OCI-LY3 (cell line): ENCODE results near the gene MLF2.
"Not testable (repeated sequence)": the region's sequence is repeated elsewhere in the genome, so short reads cannot be mapped to it uniquely, and the experiment has no call there.

ENCODE experiments used
- H2AFZ ChIP-seq: fragments of 200-600, 300-600 bp; shearing (Covaris generic); 2 replicates; pipeline ENCODE4 v1.6.0; 2014; ENCODE audit warnings: antibody characterized with exemption, low read depth, low read length
- H3K27ac ChIP-seq: fragments of 200-600, 300-600 bp; sonication (generic); 2 replicates; pipeline ENCODE4 v1.5.1; 2014; ENCODE audit warnings: mild to moderate bottlenecking, low read length, moderate library complexity, mixed read lengths
- H3K27me3 ChIP-seq: fragments of 200-600, 300-600 bp; sonication (generic); 2 replicates; pipeline ENCODE4 v1.6.1; 2014; ENCODE audit warnings: low read depth, low read length, mixed read lengths
- H3K36me3 ChIP-seq: fragments of 200-600, 300-600 bp; sonication (generic); replicated peaks from 2 replicates; pipeline ENCODE3; 2014; ENCODE audit warnings: low read depth, low read length, mixed read lengths
- H3K4me1 ChIP-seq: fragments of 300-600, 200-600 bp; sonication (generic); 2 replicates; pipeline ENCODE4 v1.6.1; 2014; ENCODE audit warnings: low read length, mixed read lengths
- H3K4me2 ChIP-seq: fragments of 200-600, 300-600 bp; sonication (generic); 2 replicates; pipeline ENCODE4 v1.6.1; 2014; ENCODE audit warnings: low read length, mixed read lengths
- H3K4me3 ChIP-seq: fragments of 300-600, 200-600 bp; sonication (generic); 2 replicates; pipeline ENCODE4 v1.5.1; 2014; ENCODE audit warnings: antibody characterized with exemption, mild to moderate bottlenecking, low read length, moderate library complexity
- H3K79me2 ChIP-seq: fragments of 300-600, 200-600 bp; shearing (Covaris generic); 2 replicates; pipeline ENCODE4 v1.6.1; 2014; ENCODE audit warnings: mild to moderate bottlenecking, low read length, mixed read lengths
- H3K9ac ChIP-seq: fragments of 300-600, 200-600 bp; shearing (Covaris generic); 2 replicates; pipeline ENCODE4 v1.6.0; 2014; ENCODE audit warnings: mild to moderate bottlenecking, low read length, moderate library complexity
- H3K9me3 ChIP-seq: fragments of 200-600, 300-600 bp; shearing (Covaris generic); 2 replicates; pipeline ENCODE4 v1.6.1; 2014; ENCODE audit warnings: low read length, mixed read lengths; ENCODE audit not compliant: insufficient read depth
- H4K20me1 ChIP-seq: fragments of 200-600, 300-600 bp; sonication (generic); 2 replicates; pipeline ENCODE4 v1.6.1; 2016; ENCODE audit warnings: low read length, mixed read lengths; ENCODE audit not compliant: insufficient read depth
- EZH2phosphoT487 ChIP-seq: fragments of 200-600 bp; shearing (Covaris generic); IDR thresholded peaks from 2 replicates; pipeline ENCODE4 v1.6.1; 2018; ENCODE audit warnings: antibody characterized with exemption, mixed run types, low read depth
- TF ChIP-seq, protein P1 (sequence below): fragments of 200-600, 300-600 bp; sonication (generic); IDR thresholded peaks from 2 replicates; pipeline ENCODE4 v1.5.1; 2014; ENCODE audit warnings: antibody characterized with exemption, low read length, low read depth

Gene MLF2

DNA sequence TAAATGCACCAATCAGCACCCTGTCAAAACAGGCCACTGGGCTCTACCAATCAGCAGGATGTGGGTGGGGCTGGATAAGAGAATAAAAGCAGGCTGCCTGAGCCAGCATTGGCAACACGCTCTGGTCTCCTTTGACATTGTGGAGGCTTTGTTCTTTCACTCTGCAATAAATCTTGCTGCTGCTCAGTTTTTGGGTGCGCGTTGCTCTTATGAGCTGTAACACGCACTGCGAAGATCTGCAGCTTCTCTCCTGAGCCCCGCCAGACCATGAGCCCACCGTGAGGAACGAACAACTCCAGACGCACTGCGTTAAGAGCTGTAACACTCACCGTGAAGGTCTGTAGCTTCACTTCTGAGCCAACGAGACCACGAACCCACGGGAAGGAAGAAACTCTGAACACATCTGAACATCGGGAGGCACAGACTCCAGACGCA is 44.0 kb downstream of the MLF2 start:
- Histone ChIP-seq H3K4me2 (no peak overlapping the region), H3K27me3 (no peaks in the 10 kb centered on the region), H3K27ac (no peak overlapping the region), H3K36me3 (no peaks in the 10 kb centered on the region), H2AFZ (no peak overlapping the region), H3K4me3 (no peak overlapping the region), H3K79me2 (no peaks in the 10 kb centered on the region), H3K9ac (no peak overlapping the region), H3K9me3 (no peaks in the 10 kb centered on the region), H3K4me1 (no peaks in the 10 kb centered on the region), H4K20me1 (no peaks in the 10 kb centered on the region)
- TF ChIP-seq, protein P1, sequence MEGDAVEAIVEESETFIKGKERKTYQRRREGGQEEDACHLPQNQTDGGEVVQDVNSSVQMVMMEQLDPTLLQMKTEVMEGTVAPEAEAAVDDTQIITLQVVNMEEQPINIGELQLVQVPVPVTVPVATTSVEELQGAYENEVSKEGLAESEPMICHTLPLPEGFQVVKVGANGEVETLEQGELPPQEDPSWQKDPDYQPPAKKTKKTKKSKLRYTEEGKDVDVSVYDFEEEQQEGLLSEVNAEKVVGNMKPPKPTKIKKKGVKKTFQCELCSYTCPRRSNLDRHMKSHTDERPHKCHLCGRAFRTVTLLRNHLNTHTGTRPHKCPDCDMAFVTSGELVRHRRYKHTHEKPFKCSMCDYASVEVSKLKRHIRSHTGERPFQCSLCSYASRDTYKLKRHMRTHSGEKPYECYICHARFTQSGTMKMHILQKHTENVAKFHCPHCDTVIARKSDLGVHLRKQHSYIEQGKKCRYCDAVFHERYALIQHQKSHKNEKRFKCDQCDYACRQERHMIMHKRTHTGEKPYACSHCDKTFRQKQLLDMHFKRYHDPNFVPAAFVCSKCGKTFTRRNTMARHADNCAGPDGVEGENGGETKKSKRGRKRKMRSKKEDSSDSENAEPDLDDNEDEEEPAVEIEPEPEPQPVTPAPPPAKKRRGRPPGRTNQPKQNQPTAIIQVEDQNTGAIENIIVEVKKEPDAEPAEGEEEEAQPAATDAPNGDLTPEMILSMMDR = no peak
- TF ChIP-seq EZH2phosphoT487 = no peak

DNA sequence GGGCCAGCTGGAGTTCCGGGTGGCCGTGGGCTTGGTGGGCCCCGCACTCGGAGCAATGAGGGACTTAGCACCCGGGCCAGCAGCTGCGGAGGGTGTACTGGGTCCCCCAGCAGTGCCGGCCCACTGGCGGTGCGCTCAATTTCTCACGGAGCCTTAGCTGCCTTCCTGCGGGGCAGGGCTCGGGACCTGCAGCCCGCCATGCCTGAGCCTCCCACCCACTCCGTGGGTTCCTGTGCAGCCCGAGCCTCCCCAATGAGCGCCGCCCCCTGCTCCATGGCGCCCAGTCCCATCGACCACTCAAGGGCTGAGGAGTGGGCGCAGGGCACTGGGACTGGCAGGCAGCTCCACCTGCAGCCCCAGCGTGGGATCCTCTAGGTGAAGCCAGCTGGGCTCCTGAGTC is 44.6 kb downstream of the MLF2 start:
- H2AFZ ChIP-seq, H3K79me2 ChIP-seq, H4K20me1 ChIP-seq, H3K4me2 ChIP-seq, H3K36me3 ChIP-seq, H3K27ac ChIP-seq, H3K27me3 ChIP-seq, H3K4me3 ChIP-seq, H3K9ac ChIP-seq, H3K4me1 ChIP-seq, H3K9me3 ChIP-seq: not testable (repeated sequence)

DNA sequence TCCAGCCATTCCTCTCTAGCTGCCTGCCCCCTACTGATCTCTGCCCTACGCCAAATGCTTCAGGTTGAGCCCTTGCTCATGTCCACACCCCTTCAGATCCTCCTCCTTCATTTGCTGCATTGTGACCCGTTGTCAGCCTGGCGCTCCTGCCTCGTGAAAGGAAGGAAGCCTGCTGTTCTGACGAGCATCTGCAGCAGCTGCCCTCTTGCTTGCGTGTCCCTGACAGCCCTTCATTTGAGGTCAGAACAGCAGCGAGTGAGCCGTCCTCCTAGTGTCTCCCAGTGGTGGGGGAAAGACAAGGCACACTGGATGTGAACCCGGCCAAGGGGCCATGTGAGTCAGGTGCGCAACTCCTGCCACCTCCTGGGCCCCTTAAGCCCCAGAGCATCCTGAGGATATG is 49.3 kb downstream of the MLF2 start:
- Histone ChIP-seq H3K36me3 (no peaks in the 10 kb centered on the region), H3K4me2 (peak overlapping the region; percentile 49), H3K79me2 (no peaks in the 10 kb centered on the region), H3K9me3 (no peaks in the 10 kb centered on the region), H3K4me1 (peaks cover 3% of the 10 kb centered on the region; the same call in 1 of the 2 replicates), H3K27me3 (0 out of 2 replicates have a peak, but pooled peaks cover 3% of the 10 kb centered on the region), H4K20me1 (no peaks in the 10 kb centered on the region), H2AFZ (peak overlapping the region; percentile 55; the same call in 1 of the 2 replicates), H3K4me3 (no peak overlapping the region), H3K9ac (no peak overlapping the region), H3K27ac (no peak overlapping the region)
- no peak for TF ChIP-seq EZH2phosphoT487
- TF ChIP-seq, protein P1 = no peak; the same call in 1 of the 2 replicates

DNA sequence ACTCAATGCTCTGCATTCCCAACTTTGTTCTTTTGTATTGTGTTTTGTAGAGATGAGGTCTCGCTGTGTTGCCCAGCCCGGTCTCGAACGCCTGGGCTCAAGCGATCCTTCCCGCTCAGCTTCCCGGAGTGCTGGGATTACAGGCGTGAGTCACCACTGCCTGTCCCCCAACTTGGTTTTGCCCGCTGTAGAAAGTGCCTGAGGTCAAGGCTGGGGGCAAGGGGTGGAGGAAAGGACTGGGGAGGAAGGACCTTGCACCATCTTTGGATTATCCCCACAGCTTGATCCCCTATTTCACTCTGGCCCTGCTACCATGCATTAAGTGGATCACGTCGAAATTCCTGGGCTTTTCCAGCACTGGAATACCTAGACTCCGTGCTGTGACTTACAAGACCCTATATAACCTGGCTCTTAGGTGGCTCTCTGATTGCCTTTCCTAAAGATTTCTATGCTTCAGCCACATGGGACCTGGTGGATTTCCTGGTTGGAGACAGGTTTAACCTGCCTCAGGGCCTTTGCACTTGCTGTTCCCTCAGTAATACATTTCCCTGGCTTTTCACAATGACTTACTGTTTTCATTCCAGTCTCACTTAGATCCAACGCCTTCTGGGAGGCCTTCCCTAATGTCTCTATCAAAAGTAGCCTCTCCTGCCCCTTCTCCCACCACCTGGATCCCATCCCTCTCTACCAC is 51.7 kb downstream of the MLF2 start:
- H2AFZ ChIP-seq = no peak overlapping the region
- no peak overlapping the region for H3K9ac ChIP-seq
- H4K20me1 ChIP-seq = no peaks in the 10 kb centered on the region
- H3K27ac ChIP-seq = no peak overlapping the region
- H3K4me2 ChIP-seq = no peak overlapping the region
- H3K36me3 ChIP-seq = no peaks in the 10 kb centered on the region
- H3K9me3 ChIP-seq = no peaks in the 10 kb centered on the region
- H3K79me2 ChIP-seq = no peaks in the 10 kb centered on the region
- no peak overlapping the region for H3K4me3 ChIP-seq
- TF ChIP-seq, protein P1 = no peak
- TF ChIP-seq EZH2phosphoT487 = no peak
- H3K4me1 ChIP-seq = peaks cover 21% of the 10 kb centered on the region
- 0 out of 2 replicates have a peak, but pooled peaks cover 3% of the 10 kb centered on the region for H3K27me3 ChIP-seq
